GM18858 (cell line): Measurements from ENCODE around the gene PI4KA.

Experiments
- ATAC-seq: cut with Tn5 transposase; IDR thresholded peaks from one replicate; pipeline ENCODE4 v1.9.1; 2021; ENCODE audit not compliant: unreplicated experiment

The PI4KA gene

GRCh38 chr22:20819471-20819870 is 39.1 kb downstream of the PI4KA start:
- no peak for ATAC-seq

GRCh38 chr22:20818471-20818870 is 40.1 kb downstream of the PI4KA start:
- no peak for ATAC-seq

- ATAC-seq, result no peak
Observed at GRCh38 chr22:20816559-20816958, 42.1 kb downstream of the PI4KA start.

- ATAC-seq, result no peak
Observed at GRCh38 chr22:20815477-20816050, 43.0 kb downstream of the PI4KA start.

- ATAC-seq, result no peak
Observed at GRCh38 chr22:20814221-20814808, 44.3 kb downstream of the PI4KA start.

- ATAC-seq, result no peak
Observed at GRCh38 chr22:20813056-20813455, 45.6 kb downstream of the PI4KA start.

GRCh38 chr22:20811971-20812660 is 46.5 kb downstream of the PI4KA start:
- ATAC-seq, result no peak

- ATAC-seq, result no peak
Observed at GRCh38 chr22:20811171-20811570, 47.4 kb downstream of the PI4KA start.

GRCh38 chr22:20810645-20811044 is 48.0 kb downstream of the PI4KA start:
- ATAC-seq, result no peak

- no peak for ATAC-seq
Observed at GRCh38 chr22:20809538-20810185, 48.9 kb downstream of the PI4KA start.

GRCh38 chr22:20808844-20809243 is 49.8 kb downstream of the PI4KA start:
- ATAC-seq, result no peak

- ATAC-seq, result no peak
Observed at GRCh38 chr22:20807315-20807752, 51.3 kb downstream of the PI4KA start.

- ATAC-seq, result no peak
Observed at GRCh38 chr22:20805972-20806471, 52.6 kb downstream of the PI4KA start.

GRCh38 chr22:20804650-20805049 is 54.0 kb downstream of the PI4KA start:
- ATAC-seq, result no peak

- no peak for ATAC-seq
Observed at GRCh38 chr22:20803696-20804324, 54.8 kb downstream of the PI4KA start.

- ATAC-seq, result no peak
Observed at GRCh38 chr22:20802922-20803553, 55.6 kb downstream of the PI4KA start.

- no peak for ATAC-seq
Observed at GRCh38 chr22:20802452-20802851, 56.2 kb downstream of the PI4KA start.

GRCh38 chr22:20799449-20799848 is 59.2 kb downstream of the PI4KA start:
- ATAC-seq, result no peak

GRCh38 chr22:20798974-20799373 is 59.6 kb downstream of the PI4KA start:
- no peak for ATAC-seq

GRCh38 chr22:20798218-20798617 is 60.4 kb downstream of the PI4KA start:
- ATAC-seq, result no peak

- no peak for ATAC-seq
Observed at GRCh38 chr22:20796731-20797130, 61.9 kb downstream of the PI4KA start.
